ENCODE measurements around the gene FCHSD1. TPM values are rescaled to one million over a fixed set of nuclear protein-coding genes. Genes with fewer than 3 reads are reported as not detected.

FCHSD1 gene
- total RNA-seq, 1 donor from 2014 or later = 8.7 TPM

- Histone ChIP-seq H3K4me2 (no peak overlapping the region), H3F3A (ENCODE audit: low read depth) (peaks cover 7% of the 10 kb centered on the region), H3K79me2 (ENCODE audit: low read depth) (no peaks in the 10 kb centered on the region), H3K27me3 (no peaks in the 10 kb centered on the region), H3K4me3 (no peak overlapping the region), H3K36me3 (peaks cover 3% of the 10 kb centered on the region), H3K27ac (no peak overlapping the region), H3K9me3 (ENCODE audit: low read depth) (no peaks in the 10 kb centered on the region), H3K9ac (no peak overlapping the region), H3K4me1 (no peaks in the 10 kb centered on the region), H2AFZ (replicated peaks) (no peak overlapping the region), H4K20me1 (ENCODE audit: low read depth) (no peaks in the 10 kb centered on the region)
- no peak overlapping the region for H3K4me3 Mint-ChIP-seq
- H3K27me3 Mint-ChIP-seq (ENCODE audit: insufficient read depth, low read depth) = peaks cover 5% of the 10 kb centered on the region
- H3K4me1 Mint-ChIP-seq = peaks cover 7% of the 10 kb centered on the region
- TF ChIP-seq EZH2phosphoT487 (IDR thresholded peaks at IDR 0.05) (no peak), EZH2 (IDR thresholded peaks at IDR 0.05) (no peak), CTCF (IDR thresholded peaks at IDR 0.05) (peak; percentile 93)
- H3K27ac Mint-ChIP-seq = no peak overlapping the region
- H3K9me3 Mint-ChIP-seq = no peaks in the 10 kb centered on the region
- DNase-seq (ENCODE audit: low spot score) = peak; percentile 73
- peaks cover 19% of the 10 kb centered on the region for H3K36me3 Mint-ChIP-seq
These were observed 13.7 kb upstream of the FCHSD1 start for GRCh38 chr5:141664733-141665461.

- Mint-ChIP-seq H3K36me3 (peaks cover 20% of the 10 kb centered on the region), H3K4me1 (peaks cover 5% of the 10 kb centered on the region), H3K27me3 (ENCODE audit: insufficient read depth, low read depth) (peaks cover 3% of the 10 kb centered on the region), H3K27ac (no peak overlapping the region), H3K4me3 (no peak overlapping the region), H3K9me3 (no peaks in the 10 kb centered on the region)
- Histone ChIP-seq H3K4me1 (no peaks in the 10 kb centered on the region), H3K27ac (no peak overlapping the region), H3K36me3 (peaks cover 3% of the 10 kb centered on the region), H3K27me3 (no peaks in the 10 kb centered on the region), H4K20me1 (ENCODE audit: low read depth) (no peaks in the 10 kb centered on the region), H3K4me2 (no peak overlapping the region), H3K4me3 (no peak overlapping the region), H2AFZ (replicated peaks) (no peak overlapping the region), H3K79me2 (ENCODE audit: low read depth) (no peaks in the 10 kb centered on the region), H3F3A (ENCODE audit: low read depth) (peaks cover 7% of the 10 kb centered on the region), H3K9ac (no peak overlapping the region), H3K9me3 (ENCODE audit: low read depth) (no peaks in the 10 kb centered on the region)
- no peak for DNase-seq (ENCODE audit: low spot score)
- TF ChIP-seq EZH2phosphoT487 (IDR thresholded peaks at IDR 0.05) = no peak
- TF ChIP-seq CTCF (IDR thresholded peaks at IDR 0.05) = no peak
- no peak for TF ChIP-seq EZH2 (IDR thresholded peaks at IDR 0.05)
These were observed 12.3 kb upstream of the FCHSD1 start for GRCh38 chr5:141663506-141663905.

- Histone ChIP-seq H3K4me2 (no peak overlapping the region), H3K9me3 (ENCODE audit: low read depth) (no peaks in the 10 kb centered on the region), H3K36me3 (peaks cover 3% of the 10 kb centered on the region), H4K20me1 (ENCODE audit: low read depth) (no peaks in the 10 kb centered on the region), H3K79me2 (ENCODE audit: low read depth) (no peaks in the 10 kb centered on the region), H3K9ac (no peak overlapping the region), H3K4me3 (no peak overlapping the region), H3F3A (ENCODE audit: low read depth) (peaks cover 7% of the 10 kb centered on the region), H3K4me1 (no peaks in the 10 kb centered on the region), H3K27me3 (no peaks in the 10 kb centered on the region), H3K27ac (no peak overlapping the region), H2AFZ (replicated peaks) (no peak overlapping the region)
- Mint-ChIP-seq H3K9me3 (no peaks in the 10 kb centered on the region), H3K27ac (no peak overlapping the region), H3K4me1 (peaks cover 5% of the 10 kb centered on the region), H3K27me3 (ENCODE audit: insufficient read depth, low read depth) (peaks cover 2% of the 10 kb centered on the region), H3K36me3 (peaks cover 28% of the 10 kb centered on the region), H3K4me3 (no peak overlapping the region)
- TF ChIP-seq CTCF (IDR thresholded peaks at IDR 0.05) = no peak
- no peak for TF ChIP-seq EZH2 (IDR thresholded peaks at IDR 0.05)
- TF ChIP-seq EZH2phosphoT487 (IDR thresholded peaks at IDR 0.05) = no peak
- no peak for DNase-seq (ENCODE audit: low spot score)
These were observed 10.8 kb upstream of the FCHSD1 start for GRCh38 chr5:141662028-141662427.
